Kidney glomerular epithelial cell (primary cell): ENCODE data around the gene GPR180.

Experiments used
- DNase-seq: peaks from one replicate; lab custom pipeline; 2025; lab: John Stamatoyannopoulos, UW

GPR180 gene

DNA sequence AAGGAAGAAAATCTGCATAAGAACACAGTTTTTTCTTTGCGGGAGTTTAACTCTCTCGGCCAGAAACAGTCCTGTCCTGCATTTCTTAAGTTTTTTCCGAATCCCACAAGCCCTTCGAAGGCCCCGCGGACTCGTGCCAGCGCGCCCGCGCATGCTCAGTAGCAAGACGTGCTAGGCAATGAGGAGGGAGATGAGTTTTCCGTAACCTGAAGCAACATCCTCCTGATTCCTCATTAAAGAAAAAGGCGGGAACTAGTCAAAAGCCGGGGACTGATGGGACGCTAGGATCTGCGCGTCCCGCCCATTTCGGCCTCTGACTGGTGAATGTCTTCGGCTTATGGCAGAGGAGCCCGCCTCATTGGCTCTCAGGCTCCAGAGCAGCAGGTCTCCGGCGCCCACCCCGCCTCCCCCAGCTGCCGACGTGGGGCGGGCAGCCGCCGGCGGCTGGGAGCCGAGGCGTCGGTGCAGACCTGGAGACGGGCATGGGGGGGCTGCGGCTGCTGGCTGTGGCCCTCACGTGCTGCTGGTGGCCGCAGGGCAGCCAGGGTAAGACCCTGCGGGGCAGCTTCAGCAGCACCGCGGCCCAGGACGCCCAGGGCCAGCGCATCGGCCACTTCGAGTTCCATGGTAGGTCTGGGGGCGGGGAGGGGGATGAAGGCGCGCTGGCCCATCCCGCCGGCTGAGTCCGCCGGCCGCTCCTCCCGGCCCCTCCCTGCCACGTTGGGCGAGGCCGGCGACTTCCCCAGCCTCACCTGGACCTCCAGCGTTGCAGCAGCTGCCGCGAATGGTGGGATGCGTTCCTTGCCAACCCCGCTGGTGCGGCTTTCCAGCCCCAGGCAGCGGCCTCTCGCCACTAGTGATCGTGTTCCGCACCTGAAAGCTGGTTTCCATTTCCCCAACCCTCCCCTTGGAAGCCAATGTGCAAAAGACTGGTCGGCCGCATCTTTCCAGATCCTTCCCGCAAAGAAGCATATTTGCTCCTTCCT is at the start of gene GPR180:
TSS of gene GPR180 (plus strand) at position 412 of the 986 bp plus-strand sequence. CDS start at position 483, 71 bp downstream.
- peak; percentile 97 for DNase-seq

DNA sequence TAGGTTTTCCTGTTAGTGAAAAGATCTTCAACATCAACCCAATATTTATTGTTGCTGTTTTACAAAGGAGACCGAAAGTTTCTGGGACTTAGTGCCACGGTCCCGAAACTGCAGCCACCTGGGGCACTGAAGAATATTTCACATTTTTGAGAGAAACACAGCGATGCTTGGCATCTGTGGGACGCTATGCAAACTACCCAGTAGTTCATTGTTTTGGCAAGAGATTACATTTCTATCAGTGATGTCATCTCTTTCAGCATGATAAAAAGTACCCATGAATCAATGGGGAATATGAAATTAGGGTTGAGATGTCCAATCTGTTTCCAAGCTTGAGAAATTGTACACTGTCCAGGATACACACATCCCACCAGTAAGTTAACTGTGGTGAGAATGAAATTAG is 49.6 kb upstream of the GPR180 start:
- DNase-seq, result no peak

DNA sequence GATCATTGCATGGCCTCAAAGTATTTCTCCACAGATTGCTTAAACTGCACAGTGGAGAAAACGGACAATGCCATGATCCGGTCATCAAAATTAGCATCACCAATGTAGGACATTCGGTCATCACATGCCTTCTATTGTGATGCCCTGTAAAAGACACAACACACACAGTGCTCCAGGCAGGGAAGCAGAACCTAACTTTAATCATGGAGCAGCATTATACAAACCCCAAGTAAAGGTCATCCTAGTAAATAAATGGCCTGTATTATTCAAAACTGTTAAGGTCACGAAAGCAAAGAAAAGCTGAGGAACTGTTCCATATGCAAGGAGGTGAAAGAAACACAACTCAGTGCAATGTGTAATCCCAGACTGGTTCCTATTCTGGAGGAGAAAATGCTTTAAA is 47.9 kb upstream of the GPR180 start:
- DNase-seq, result no peak

DNA sequence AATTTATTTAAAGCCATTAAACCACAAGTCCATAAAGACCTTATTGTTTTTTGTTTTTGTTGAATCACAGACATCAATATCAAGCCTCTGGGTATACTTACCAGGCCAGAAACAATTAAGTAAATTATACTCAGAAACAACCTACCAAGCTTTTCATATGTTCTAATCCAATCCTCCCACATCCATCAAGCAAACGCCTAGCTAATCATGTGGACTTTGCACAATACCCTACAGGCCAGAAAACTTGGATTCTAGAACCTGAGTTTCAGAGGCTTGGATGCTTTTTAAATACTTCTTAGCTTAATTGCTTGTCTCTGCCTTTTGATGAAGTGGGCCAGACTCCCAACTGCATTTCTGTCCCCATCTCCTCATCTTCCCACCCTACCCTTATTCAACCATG is 45.6 kb upstream of the GPR180 start:
- no peak for DNase-seq

DNA sequence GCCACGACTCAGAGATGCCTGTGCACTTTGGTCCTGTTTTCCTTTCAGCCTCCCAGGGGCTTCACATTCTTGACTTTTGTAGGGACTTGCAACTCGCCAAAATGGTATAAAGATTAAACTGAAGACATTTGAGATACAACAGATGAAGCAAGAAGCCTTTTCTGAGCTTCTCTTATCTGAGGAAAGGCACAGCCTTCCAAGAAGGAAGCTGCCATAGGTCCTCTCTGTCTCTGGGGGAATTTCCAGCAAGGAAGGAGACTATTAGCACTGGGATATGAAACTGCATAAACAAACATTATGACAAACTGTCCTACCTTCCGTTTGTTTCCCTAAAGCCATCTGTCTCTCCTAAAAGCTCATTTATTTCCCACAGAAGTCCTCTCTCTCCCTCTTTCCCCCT is 45.0 kb upstream of the GPR180 start:
- DNase-seq, result no peak

DNA sequence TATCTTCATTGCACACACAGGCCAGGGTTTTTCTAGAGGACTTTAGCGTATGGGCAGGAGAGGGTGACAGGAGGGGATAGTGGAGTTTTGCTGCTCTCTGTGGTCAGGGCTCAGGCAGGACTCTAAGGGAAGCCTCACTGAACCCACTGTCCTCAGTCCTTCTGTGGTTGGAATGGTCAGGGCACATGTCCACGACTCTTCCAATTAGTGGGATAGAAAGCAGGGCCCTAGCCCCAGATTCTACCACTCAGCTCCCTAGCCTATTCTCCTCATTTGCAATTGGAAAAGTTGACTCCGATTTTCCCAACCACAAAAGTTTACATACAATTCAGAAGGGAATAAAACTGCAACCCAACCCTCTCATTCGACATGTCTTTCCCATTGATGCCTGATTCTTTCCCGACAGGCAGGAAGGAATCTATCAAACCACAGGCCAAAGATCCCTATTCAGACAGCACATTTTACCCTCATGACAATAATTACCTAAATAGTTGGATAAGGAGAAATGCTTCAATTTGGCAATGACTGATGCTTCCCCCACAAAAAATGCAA is 43.9 kb upstream of the GPR180 start:
- DNase-seq, result no peak

DNA sequence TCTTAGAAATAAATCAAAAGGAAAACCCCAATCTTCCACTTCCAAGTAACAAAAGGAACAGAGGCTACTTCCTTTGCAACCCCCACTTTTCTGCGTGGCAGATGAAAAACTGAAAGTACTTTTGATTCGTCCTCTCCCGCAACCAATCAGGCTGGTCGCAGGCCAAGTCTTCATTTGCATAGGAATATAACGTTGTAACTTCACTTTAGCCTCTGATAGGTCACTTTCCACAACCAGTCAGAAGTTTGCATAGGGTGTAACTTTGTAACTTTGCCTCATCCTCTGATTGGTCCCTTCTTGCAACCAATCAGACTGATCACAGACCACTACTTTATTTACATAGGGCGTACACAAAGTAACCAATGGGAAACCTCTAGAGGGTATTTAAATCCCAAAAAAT is 42.9 kb upstream of the GPR180 start:
- DNase-seq, result no peak

DNA sequence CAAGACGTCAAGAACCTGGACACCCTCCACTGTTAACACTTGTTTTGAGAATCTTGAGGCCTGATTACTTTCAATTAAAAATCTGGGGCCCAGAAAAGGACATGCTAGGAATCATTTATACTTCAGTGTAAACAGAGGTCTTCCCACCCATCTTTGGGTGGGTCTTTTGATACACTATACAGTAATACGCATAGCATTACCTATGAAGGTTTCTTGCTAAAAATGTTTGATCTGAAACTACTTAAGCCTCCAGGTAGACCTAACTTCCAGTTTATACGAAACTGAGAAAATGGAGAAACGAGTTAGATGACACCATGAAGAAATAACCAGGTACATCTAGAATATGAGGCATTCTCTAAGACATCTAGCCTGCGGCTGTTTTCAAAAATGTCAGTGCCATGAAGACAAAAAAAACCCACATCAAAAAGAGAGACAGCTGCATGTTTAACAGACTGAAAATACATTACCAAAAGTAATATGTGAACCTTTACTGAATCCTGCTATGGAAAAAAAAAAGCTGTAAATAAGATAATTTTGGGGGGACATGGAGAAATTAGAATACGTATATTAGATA is 42.3 kb upstream of the GPR180 start:
- DNase-seq, result no peak

DNA sequence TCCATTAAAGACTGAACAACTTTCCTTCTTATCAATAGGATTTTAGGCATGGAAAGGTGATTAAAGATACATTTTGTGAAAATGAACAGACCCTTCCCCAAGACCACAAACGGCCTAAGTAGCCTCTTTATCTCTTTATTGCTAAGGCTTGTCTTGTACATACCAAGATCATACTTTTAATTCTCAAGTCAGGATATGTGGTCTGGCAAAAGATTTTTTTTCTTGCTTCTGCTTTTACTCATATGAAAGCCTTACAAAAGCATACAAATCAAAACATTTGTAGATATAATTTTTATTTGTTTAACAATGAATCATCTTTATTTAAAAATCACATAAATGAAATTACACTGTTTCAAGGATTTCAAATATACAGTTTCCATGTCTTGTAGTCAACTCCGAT is 41.5 kb upstream of the GPR180 start:
- DNase-seq, result no peak

DNA sequence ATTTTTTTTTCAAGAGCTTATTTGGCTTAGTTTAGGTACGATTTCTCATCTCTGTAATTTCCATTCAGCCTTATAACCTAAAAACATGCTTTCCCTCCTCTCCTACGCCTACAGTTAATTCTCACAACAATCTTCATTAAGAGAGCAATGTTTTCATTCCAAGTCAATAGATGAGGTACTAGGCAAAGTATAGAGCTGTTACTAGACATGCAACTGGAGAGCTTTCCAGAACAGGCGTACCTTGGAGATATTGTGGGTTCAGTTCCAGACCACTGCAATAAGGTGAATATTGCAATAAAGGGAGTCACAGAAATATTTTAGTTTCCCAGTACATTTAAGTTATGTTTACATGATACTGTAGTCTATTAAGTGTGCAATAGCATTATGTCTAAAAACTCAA is 40.5 kb upstream of the GPR180 start:
- DNase-seq, result no peak

DNA sequence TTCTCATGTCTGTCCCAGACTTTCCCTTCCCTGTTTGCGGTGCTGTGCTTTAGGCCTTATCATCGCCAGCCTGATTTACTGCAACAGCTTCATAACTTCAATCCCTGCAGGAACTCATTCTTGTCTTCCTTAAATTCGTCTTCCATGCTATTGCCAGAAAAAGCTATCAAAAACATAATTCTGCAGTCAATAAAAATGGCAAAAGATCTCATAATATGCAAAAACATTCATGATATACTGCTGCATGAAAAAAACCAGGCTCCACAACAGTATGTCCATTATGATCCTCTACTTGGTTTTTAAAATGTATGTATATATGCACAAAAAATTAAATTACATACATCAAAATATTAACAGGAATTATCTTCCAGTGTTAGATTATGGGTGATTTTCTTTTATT is 34.1 kb upstream of the GPR180 start:
- no peak for DNase-seq

DNA sequence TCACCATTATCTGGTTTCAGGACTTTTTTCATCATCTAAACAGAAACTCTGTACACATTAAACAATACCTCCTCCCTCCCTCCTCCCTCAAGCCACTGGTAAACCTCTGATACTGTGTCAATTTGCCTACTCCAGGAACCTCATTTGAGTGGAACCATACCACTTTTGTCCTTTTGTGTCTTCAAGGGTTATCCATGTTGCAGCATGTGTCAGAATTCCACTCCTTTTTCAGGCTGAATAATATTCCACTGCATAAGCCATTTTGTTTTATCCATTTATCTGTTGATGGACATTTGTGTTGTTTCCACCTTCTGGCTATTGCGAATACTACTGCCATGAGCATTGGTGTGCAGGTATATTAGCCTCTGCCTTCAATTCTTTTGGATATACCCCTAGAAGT is 33.2 kb upstream of the GPR180 start:
- no peak for DNase-seq

DNA sequence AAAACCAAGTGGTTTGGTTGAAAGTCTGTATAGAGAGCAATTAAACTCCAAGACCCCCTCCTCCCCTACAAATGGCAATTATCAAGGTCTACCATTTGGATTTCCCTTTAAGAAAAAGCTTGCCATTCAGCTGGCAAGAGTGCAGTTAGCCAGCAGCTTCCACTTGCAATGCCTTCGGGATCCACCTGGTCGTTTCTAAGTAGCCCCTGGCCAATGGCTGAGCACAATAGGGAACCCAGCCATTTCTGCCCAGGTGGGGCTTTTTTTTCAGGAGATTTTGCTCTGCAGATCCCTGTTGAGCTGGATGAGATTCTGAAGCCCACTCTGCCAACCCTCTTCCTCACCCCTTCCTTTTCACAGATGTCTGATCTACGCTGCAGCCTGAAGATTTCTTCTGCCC is 32.0 kb upstream of the GPR180 start:
- DNase-seq, result no peak

DNA sequence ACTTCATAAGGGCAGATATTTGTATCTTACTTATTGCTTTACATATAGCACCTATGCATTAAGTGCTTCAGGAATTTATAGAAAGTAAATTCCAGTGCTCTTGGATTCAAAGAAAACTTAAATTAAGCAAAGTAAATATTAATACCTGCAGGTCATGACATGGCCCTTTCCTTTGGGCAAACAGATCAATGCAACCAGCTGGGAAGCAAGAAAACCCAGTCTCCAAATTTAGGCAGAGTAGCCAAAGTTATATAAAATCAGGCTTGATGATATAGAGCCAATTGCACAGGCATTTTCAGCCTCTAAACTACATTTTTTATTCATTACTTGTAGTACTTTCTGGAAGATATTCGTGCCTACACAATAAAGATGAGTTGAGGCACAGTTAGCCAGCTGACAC is 22.6 kb upstream of the GPR180 start:
- DNase-seq, result no peak

DNA sequence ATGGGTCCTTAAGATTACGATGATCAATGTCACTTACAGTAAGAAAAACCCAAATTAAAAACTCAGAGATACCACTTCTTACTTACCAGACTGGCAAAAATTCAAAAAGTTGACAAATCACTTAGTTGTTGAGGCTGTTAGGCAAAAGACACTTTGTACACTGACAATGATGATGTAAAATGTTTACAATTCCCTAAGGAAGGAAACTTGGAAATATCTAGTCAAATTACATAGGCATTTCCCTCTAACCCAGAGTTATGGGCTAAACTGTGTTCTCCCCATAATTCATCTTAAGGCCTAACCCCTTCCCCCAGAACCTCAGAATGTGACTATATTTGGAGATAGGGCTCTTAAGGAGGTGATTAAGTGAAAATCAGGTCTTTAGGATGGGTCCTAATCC is 17.7 kb upstream of the GPR180 start:
- no peak for DNase-seq

DNA sequence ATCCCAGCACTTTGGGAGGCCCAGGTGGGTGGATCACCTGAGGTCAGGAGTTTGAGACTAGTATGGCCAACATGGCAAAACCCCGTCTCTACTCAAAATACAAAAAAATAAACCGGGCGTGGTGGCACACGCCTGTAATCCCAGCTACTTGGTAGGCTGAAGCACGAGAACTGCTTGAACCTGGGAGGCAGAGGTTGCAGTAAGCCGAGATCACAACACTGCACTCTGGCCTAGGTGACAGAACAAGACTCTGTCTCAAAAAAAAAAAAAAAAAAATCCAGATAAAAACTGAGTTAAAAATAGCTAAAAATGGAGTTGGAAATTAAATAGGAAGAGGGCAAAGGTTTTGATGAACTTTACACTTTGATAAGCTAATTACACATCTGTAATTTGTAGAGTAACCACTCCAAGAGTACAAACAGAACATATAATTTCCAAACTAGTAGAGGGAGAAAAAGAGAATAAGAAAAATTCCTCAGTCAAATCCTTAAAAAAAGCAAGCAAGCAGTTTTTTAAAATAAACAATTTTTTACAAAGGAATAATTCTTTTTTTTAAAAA is 16.0 kb upstream of the GPR180 start:
- DNase-seq, result no peak

DNA sequence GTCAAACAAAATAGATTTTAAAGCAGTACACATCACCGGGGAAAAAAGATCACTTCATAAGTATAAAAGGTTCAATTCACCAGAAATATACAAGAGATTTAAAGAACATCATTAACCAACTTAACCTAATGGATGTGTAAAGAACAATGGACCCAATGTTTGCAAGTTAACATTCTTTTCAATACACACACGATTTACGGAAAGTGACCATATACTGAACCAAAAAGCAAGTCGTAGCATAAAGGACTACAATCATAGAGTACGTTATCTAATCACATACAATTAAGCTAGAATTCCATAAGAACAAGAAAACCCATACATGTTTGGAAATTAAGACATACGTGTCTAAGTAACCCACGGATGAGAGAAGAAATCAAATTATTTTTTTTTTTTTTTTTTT is 15.3 kb upstream of the GPR180 start:
- no peak for DNase-seq

DNA sequence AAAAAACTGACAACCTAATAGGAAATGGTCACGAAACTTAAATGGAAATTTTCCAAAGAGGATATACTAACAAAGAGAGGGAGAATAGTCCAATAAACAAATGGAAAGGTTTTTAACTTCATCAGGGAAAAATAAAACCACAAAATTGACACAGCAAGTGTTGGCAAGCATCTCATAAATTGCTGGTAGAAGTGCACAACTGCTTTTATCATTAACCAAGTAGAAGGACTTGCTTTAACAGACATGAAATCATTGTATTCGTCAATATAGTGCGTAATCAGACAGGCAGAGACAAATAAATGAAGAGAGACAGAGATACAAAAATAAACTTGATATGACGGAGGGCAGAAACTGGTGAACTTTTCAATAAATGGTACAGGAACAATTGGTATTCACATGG is 13.1 kb upstream of the GPR180 start:
- no peak for DNase-seq

DNA sequence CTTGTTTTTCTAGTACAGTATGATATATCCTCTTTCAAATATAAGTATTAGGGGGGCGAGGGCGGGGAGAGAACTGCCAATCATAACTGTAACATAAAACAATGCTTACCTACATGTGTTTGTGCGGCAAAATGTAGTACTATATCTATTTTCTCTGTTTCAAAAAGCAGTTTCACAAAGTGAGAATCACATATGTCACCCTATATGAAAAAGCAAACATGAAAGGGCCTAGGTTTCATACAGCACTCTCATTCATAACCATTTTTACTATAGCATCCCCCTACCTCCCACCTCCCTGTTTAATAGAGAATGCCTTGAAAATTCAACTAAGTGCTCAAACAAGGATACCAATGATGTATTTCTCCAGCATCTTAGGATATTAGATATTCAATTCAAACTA is 10.9 kb upstream of the GPR180 start:
- no peak for DNase-seq

DNA sequence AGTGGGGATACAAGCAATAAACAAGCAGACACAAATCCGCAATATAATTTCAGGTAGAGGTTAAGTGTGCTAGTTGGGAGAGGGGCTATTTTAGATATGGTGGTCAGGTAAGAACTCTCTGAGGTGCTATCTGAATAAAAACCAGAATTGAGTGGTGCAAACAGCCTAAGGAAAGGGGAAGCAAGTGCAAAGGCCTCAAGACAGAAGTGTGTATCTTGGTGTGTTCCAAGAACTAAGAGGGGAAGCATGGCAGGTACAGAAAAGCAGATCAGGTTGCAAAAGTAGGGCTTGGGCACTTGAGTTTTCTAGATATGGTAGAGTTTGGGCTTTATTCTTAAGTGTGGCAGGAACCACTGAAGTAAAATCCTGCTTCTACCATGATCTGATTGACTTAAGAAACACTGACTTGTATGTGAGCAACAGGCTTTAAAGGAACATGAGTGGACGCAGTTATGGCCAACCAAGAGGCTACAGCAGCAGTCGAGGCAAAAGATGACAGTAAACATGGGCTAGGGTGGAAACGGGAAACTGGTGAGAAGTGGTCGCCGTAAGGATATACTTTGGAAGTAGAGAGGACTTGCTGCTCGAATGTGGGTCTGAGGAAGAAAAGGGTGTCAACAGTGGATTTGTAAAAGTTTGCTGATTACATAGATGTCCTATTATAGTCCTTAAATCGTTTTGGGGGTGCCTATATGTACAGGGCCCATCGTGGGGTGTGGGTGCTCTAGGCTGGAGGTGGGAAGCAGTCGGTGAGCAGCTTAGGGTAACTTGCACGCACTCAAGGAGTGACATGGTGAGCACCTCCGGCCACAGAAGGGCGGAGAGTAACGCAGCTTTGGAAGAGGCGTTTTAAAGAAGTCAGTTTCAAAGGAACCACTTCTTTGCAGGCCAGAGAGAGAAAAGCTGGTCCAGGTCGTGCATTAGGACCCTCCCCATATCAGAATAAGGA is 6.4 kb upstream of the GPR180 start:
- no peak for DNase-seq

DNA sequence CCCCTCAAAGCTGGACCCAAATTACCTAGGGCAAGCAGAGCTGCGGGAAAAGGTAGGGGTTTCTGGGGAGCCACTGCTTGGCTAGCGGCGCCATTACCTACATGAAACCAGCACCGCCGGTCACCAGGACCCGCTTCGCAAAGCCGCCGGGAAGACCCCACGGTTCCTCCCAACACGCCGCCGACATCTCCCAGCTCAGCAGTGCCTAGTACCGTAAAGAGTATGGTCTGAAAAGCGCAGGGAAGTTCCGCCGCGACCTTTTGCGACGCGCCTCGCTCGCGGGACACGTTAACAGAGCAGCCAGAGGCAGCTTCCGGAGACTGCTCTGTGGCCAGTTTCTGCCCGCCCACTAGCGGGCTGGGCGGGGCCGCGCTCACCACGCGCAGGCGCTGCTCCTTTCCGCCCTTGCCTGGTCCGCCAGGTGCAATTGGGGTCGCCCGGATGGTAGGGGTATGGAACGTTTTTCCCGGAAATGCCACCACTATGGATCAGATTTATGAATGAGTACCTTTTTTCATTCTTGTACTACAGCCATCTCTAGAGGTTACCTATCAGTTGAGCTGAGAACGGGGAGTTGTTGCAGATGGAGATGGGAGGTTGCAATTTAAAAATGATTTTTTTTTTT is 5.6 kb upstream of the GPR180 start, which contains the start of gene TGDS:
TSS of gene TGDS (minus strand) at position 203 of the 625 bp plus-strand sequence. CDS start at position 187, 16 bp downstream.
- DNase-seq, result peak; percentile 80
